SK-N-SH (cell line): ENCODE measurements around the gene DHDDS. TPM values are rescaled to one million over a fixed set of nuclear protein-coding genes. Genes with fewer than 3 reads are reported as not detected.

Source experiments
- CTCF ChIA-PET: fragments of 300-600, 350-600 bp; formaldehyde crosslinking; extraction: SDS; loops from one replicate; lab custom pipeline; 2021; lab: Yijun Ruan, JAX
- POLR2A ChIA-PET: fragments of 350-600 bp; sonication (Branson Sonifier 250); formaldehyde crosslinking; extraction: SDS; loops from one replicate; lab custom pipeline; 2020; ENCODE audit warnings: antibody characterized with exemption, inconsistent platforms; lab: Yijun Ruan, JAX
- DNase-seq: peaks from one replicate; pipeline ENCODE4 v3.0.0; 2012
- H2AFZ ChIP-seq: fragments of 200-600 bp; sonication (generic); 2 replicates; pipeline ENCODE4 v1.8.1; 2016; ENCODE audit warnings: antibody characterized with exemption, mild to moderate bottlenecking, low read depth
- H3F3A ChIP-seq: fragments of 200-600 bp; sonication (generic); replicated peaks from 2 replicates; pipeline ENCODE3; 2016; ENCODE audit warnings: antibody characterized with exemption, mild to moderate bottlenecking; ENCODE audit not compliant: insufficient read depth
- H3K27ac ChIP-seq, 2 experiments: fragments of 200-500 bp in 1 of 2; fragments of 200-600 bp in 1 of 2; sonication (Bioruptor generic) in 1 of 2; sonication (generic), shearing (Covaris generic) in 1 of 2; 2 replicates each; pipeline versions ENCODE4 v1.5.1 to v1.6.1; 2014 to 2016; ENCODE audit warnings: low read depth in 2 of 2, inconsistent platforms in 1 of 2, low read length in 1 of 2, mild to moderate bottlenecking in 1 of 2, mixed read lengths in 1 of 2
- H3K27me3 ChIP-seq: fragments of 200-600 bp; sonication (generic), shearing (Covaris generic); 2 replicates; pipeline ENCODE4 v1.6.1; 2016; ENCODE audit warnings: mixed run types; ENCODE audit not compliant: insufficient read depth
- H3K36me3 ChIP-seq, 2 experiments: fragments of 200-500 bp in 1 of 2; fragments of 200-600 bp in 1 of 2; sonication (Bioruptor generic) in 1 of 2; sonication (generic) in 1 of 2; replicated peaks in 1 of 2; 2 replicates each; pipeline versions ENCODE3 to v1.5.1; 2014 to 2016; ENCODE audit warnings: low read length in 1 of 2, mild to moderate bottlenecking in 1 of 2; ENCODE audit not compliant: insufficient read depth in 2 of 2, control insufficient read depth in 1 of 2
- H3K4me1 ChIP-seq, 2 experiments: fragments of 200-500 bp in 1 of 2; fragments of 200-600 bp in 1 of 2; sonication (Bioruptor generic) in 1 of 2; sonication (generic), shearing (Covaris generic) in 1 of 2; 2 replicates each; pipeline versions ENCODE4 v1.5.1 to v1.6.1; 2014 to 2016; ENCODE audit warnings: low read depth in 1 of 2, low read length in 1 of 2, mixed run types in 1 of 2; ENCODE audit not compliant: insufficient read depth in 2 of 2, control insufficient read depth in 1 of 2
- H3K4me2 ChIP-seq: fragments of 200-600 bp; sonication (generic), shearing (Covaris generic); 2 replicates; pipeline ENCODE4 v1.6.1; 2017; ENCODE audit warnings: mixed run types
- H3K4me3 ChIP-seq, 2 experiments: fragments of 200-500 bp in 1 of 2; fragments of 200-600 bp in 1 of 2; sonication (Bioruptor generic) in 1 of 2; sonication (generic), shearing (Covaris generic) in 1 of 2; 2 replicates each; pipeline versions ENCODE4 v1.5.1 to v1.8.1; 2014 to 2016; ENCODE audit warnings: low read depth in 2 of 2, inconsistent platforms in 1 of 2, low read length in 1 of 2, mild to moderate bottlenecking in 1 of 2, mixed read lengths in 1 of 2, moderate library complexity in 1 of 2
- H3K79me2 ChIP-seq: fragments of 200-600 bp; sonication (generic); 2 replicates; pipeline ENCODE4 v1.8.1; 2017; ENCODE audit warnings: mild to moderate bottlenecking; ENCODE audit not compliant: insufficient read depth
- H3K9ac ChIP-seq: fragments of 200-600 bp; sonication (generic); 2 replicates; pipeline ENCODE4 v1.6.1; 2017; ENCODE audit warnings: mixed run types
- H3K9me2 ChIP-seq: fragments of 200-600 bp; sonication (generic); 2 replicates; pipeline ENCODE4 v1.6.1; 2017; ENCODE audit warnings: mixed run types
- H3K9me3 ChIP-seq: fragments of 200-600 bp; sonication (generic); 2 replicates; pipeline ENCODE4 v1.6.1; 2017; ENCODE audit warnings: mixed run types, mild to moderate bottlenecking, moderate library complexity
- H4K20me1 ChIP-seq: fragments of 200-600 bp; sonication (generic); 2 replicates; pipeline ENCODE4 v1.6.1; 2017; ENCODE audit warnings: mild to moderate bottlenecking, mixed run types; ENCODE audit not compliant: insufficient read depth
- CHD2 ChIP-seq: fragments of 150-350 bp; IDR thresholded peaks from 2 replicates; pipeline ENCODE4 v1.6.1; 2018; ENCODE audit warnings: low read length; ENCODE audit not compliant: partially characterized antibody
- FOSL2 ChIP-seq: IDR thresholded peaks from 2 replicates; pipeline ENCODE4 v1.4.0; 2012; ENCODE audit warnings: low read depth, mild to moderate bottlenecking, moderate library complexity, borderline replicate concordance
- FOXJ3 ChIP-seq: sonication (generic); formaldehyde crosslinking; IDR thresholded peaks from 2 replicates; pipeline ENCODE4 v1.5.1; 2020; ENCODE audit warnings: mild to moderate bottlenecking, missing genetic modification reagents
- GABPA ChIP-seq: IDR thresholded peaks from 2 replicates; pipeline ENCODE4 v1.4.0; 2012; ENCODE audit warnings: low read depth, mild to moderate bottlenecking
- GATA2 ChIP-seq: sonication (generic); formaldehyde crosslinking; IDR thresholded peaks from 2 replicates; pipeline ENCODE4 v1.5.0; 2020; ENCODE audit warnings: mild to moderate bottlenecking, missing genetic modification reagents
- MXI1 ChIP-seq: IDR thresholded peaks from 2 replicates; pipeline ENCODE4 v1.6.1; 2012; ENCODE audit warnings: mild to moderate bottlenecking, low read depth, low read length, improper control_type of control experiment
- NRF1 ChIP-seq: IDR thresholded peaks from 2 replicates; pipeline ENCODE4 v1.6.1; 2012; ENCODE audit warnings: low read depth, mild to moderate bottlenecking, low read length
- POLR2AphosphoS5 ChIP-seq: IDR thresholded peaks from 2 replicates; pipeline ENCODE4 v1.6.1; 2012; ENCODE audit warnings: low read depth, low read length
- RAD21 ChIP-seq: IDR thresholded peaks from 2 replicates; pipeline ENCODE4 v1.6.1; 2012; ENCODE audit warnings: mild to moderate bottlenecking, low read length
- RCOR1 ChIP-seq: fragments of 150-350 bp; IDR thresholded peaks from 2 replicates; pipeline ENCODE4 v1.6.1; 2017; ENCODE audit warnings: antibody characterized with exemption, low read length
- RFX5 ChIP-seq: IDR thresholded peaks from 2 replicates; pipeline ENCODE4 v1.6.1; 2012; ENCODE audit warnings: mild to moderate bottlenecking, improper control_type of control experiment, low read length
- SMC3 ChIP-seq: IDR thresholded peaks from 2 replicates; pipeline ENCODE4 v1.6.1; 2012; ENCODE audit warnings: low read depth, low read length, improper control_type of control experiment
- TAF1 ChIP-seq: IDR thresholded peaks from 2 replicates; pipeline ENCODE4 v1.6.1; 2012; ENCODE audit warnings: low read depth, mild to moderate bottlenecking, low read length, moderate library complexity, borderline replicate concordance
- TCF12 ChIP-seq: IDR thresholded peaks from 2 replicates; pipeline ENCODE4 v1.4.0; 2012
- TEAD4 ChIP-seq: IDR thresholded peaks from 2 replicates; pipeline ENCODE4 v1.4.0; 2012; ENCODE audit warnings: mild to moderate bottlenecking, borderline replicate concordance; ENCODE audit not compliant: insufficient read depth
- YY1 ChIP-seq: IDR thresholded peaks from 2 replicates; pipeline ENCODE4 v1.4.0; 2012; ENCODE audit warnings: low read depth, mild to moderate bottlenecking
- WGBS: methylation state at CpG from one replicate; pipeline ENCODE4 v1.1.6; 2017; ENCODE audit warnings: low lambda C conversion rate; 5-methylcytosine and 5-hydroxymethylcytosine counted together
- polyA plus RNA-seq, 3 experiments: library from polyadenylated mRNA; depleted of rRNA; stranded (reverse); fragments of >200 nt; gene quantifications; 2 replicates each; pipeline ENCODE4 v1.2.3, GENCODE V29; 2012
- TF ChIP-seq, protein P1 (sequence below): fragments of 150-350 bp; IDR thresholded peaks from 2 replicates; pipeline ENCODE4 v1.6.1; 2016; ENCODE audit warnings: mild to moderate bottlenecking, low read depth, low read length
- TF ChIP-seq, protein P2 (sequence below): fragments of 200-600 bp; sonication (generic); IDR thresholded peaks from 2 replicates; pipeline ENCODE4 v1.6.1; 2017; ENCODE audit warnings: antibody characterized with exemption, mild to moderate bottlenecking, moderate library complexity
- TF ChIP-seq, protein P3 (sequence below): IDR thresholded peaks from 2 replicates; pipeline ENCODE4; 2012

Gene DHDDS
- polyA plus RNA-seq, 1 of the 3 experiments (the other 2 are of a cell fraction): 25.0 TPM

DNA sequence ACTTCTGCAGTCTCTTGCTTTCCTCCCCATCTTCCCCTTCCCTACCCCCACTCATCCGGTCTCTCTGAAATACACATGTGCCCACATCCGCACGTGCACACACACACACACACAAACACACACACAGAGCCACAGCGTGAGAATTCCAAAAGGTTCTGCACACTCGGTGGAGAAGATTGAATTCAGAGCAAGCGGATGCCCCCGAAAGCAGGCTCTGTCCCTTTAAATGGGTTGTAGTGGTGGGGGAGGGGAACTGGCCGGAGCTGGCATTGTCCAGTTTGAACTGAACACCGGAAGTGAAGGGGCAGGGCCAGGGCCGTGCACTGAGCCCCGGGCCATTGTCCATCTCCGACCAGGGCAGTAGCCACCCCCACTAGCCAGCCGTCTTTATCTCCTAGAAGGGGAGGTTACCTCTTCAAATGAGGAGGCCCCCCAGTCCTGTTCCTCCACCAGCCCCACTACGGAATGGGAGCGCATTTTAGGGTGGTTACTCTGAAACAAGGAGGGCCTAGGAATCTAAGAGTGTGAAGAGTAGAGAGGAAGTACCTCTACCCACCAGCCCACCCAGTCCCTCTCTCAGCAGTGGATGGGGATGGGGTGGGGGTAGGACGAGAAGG lies 22.8 kb upstream of the DHDDS start:
- no peaks in the 10 kb centered on the region for H3K79me2 ChIP-seq
- TF ChIP-seq YY1: no peak
- no peak for TF ChIP-seq TAF1
- no peak for TF ChIP-seq GABPA
- no peak for TF ChIP-seq CHD2
- no peak for TF ChIP-seq NRF1
- no peak for TF ChIP-seq TCF12
- TF ChIP-seq GATA2 (CRISPR knock-in tag): no peak
- no peak for TF ChIP-seq RAD21
- TF ChIP-seq TEAD4: no peak
- TF ChIP-seq RCOR1: no peak
- no peak for TF ChIP-seq SMC3
- no peak for TF ChIP-seq POLR2AphosphoS5
- TF ChIP-seq, protein P1, sequence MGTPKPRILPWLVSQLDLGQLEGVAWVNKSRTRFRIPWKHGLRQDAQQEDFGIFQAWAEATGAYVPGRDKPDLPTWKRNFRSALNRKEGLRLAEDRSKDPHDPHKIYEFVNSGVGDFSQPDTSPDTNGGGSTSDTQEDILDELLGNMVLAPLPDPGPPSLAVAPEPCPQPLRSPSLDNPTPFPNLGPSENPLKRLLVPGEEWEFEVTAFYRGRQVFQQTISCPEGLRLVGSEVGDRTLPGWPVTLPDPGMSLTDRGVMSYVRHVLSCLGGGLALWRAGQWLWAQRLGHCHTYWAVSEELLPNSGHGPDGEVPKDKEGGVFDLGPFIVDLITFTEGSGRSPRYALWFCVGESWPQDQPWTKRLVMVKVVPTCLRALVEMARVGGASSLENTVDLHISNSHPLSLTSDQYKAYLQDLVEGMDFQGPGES: no peak
- no peak for TF ChIP-seq FOSL2
- TF ChIP-seq, protein P2, sequence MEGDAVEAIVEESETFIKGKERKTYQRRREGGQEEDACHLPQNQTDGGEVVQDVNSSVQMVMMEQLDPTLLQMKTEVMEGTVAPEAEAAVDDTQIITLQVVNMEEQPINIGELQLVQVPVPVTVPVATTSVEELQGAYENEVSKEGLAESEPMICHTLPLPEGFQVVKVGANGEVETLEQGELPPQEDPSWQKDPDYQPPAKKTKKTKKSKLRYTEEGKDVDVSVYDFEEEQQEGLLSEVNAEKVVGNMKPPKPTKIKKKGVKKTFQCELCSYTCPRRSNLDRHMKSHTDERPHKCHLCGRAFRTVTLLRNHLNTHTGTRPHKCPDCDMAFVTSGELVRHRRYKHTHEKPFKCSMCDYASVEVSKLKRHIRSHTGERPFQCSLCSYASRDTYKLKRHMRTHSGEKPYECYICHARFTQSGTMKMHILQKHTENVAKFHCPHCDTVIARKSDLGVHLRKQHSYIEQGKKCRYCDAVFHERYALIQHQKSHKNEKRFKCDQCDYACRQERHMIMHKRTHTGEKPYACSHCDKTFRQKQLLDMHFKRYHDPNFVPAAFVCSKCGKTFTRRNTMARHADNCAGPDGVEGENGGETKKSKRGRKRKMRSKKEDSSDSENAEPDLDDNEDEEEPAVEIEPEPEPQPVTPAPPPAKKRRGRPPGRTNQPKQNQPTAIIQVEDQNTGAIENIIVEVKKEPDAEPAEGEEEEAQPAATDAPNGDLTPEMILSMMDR: no peak
- no peak for TF ChIP-seq RFX5
- no peak for TF ChIP-seq FOXJ3 (CRISPR knock-in tag)
- no peak for TF ChIP-seq MXI1
- TF ChIP-seq, protein P3, sequence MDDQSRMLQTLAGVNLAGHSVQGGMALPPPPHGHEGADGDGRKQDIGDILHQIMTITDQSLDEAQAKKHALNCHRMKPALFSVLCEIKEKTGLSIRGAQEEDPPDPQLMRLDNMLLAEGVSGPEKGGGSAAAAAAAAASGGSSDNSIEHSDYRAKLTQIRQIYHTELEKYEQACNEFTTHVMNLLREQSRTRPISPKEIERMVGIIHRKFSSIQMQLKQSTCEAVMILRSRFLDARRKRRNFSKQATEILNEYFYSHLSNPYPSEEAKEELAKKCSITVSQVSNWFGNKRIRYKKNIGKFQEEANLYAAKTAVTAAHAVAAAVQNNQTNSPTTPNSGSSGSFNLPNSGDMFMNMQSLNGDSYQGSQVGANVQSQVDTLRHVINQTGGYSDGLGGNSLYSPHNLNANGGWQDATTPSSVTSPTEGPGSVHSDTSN: no peak
- peaks cover 0 to 7% of the 10 kb centered on the region in 2 experiments; a peak in 1 of 4 replicates for H3K4me1 ChIP-seq
- no peaks in the 10 kb centered on the region for H4K20me1 ChIP-seq
- peak overlapping the region in 1 of 2 experiments; percentile 40; a peak in 1 of 4 replicates for H3K27ac ChIP-seq
- H3F3A ChIP-seq: peaks cover 7% of the 10 kb centered on the region
- H3K9me3 ChIP-seq: no peaks in the 10 kb centered on the region
- peak; percentile 78 for DNase-seq
- H3K4me2 ChIP-seq: no peak overlapping the region
- CTCF ChIA-PET: interaction anchor here (1.4 kb wide), 1 partner anchor 10 kb away, joined by 4 read pairs; no protein-coding TSS in a partner anchor
- H3K36me3 ChIP-seq: no peaks in the 10 kb centered on the region
- POLR2A ChIA-PET: interaction anchor here (0.6 kb wide), 1 partner anchor 1335 kb away, joined by 3 read pairs; no protein-coding TSS in a partner anchor
- no peaks in the 10 kb centered on the region for H3K9me2 ChIP-seq
- no peak overlapping the region for H3K4me3 ChIP-seq
- H2AFZ ChIP-seq: no peak overlapping the region
- 57% methylated on average over 16 of the region's 16 CpGs for WGBS
- peaks cover 5% of the 10 kb centered on the region; the same call in 1 of the 2 replicates for H3K27me3 ChIP-seq
- H3K9ac ChIP-seq: no peak overlapping the region
